A673 (cell line): Measurements from ENCODE around the gene SLC13A5. TPM values are rescaled to one million over a fixed set of nuclear protein-coding genes. Genes with fewer than 3 reads are reported as not detected.

Experiments used
- BruUV-seq: library from RNA; stranded (reverse); fragments of 400-500 nt; replicated peaks from 2 replicates; lab custom pipeline; 2021; lab: Mats Ljungman, UMichigan
- CTCF ChIA-PET: fragments of 300-600 bp; sonication (Branson Sonifier 250); formaldehyde crosslinking; loops from one replicate; lab custom pipeline; 2022; ENCODE audit warnings: antibody characterized with exemption; lab: Charles Lee
- POLR2A ChIA-PET: fragments of 300-600 bp; sonication (Branson Sonifier 250); formaldehyde crosslinking; loops from one replicate; lab custom pipeline; 2022; ENCODE audit warnings: antibody characterized with exemption; ENCODE audit not compliant: low non-redundant PET; lab: Charles Lee
- DNase-seq: peaks from one replicate; pipeline ENCODE4 v3.0.0-alpha.2; 2015; ENCODE audit warnings: low spot score
- H3K27ac ChIP-seq: fragments of 200-600 bp; sonication (generic); 2 replicates; pipeline ENCODE4 v1.5.1; 2016; ENCODE audit warnings: mixed run types, low read depth, mild to moderate bottlenecking, mixed read lengths, antibody characterized with exemption, low read length; ENCODE audit not compliant: poor library complexity, severe bottlenecking
- H3K27me3 ChIP-seq: fragments of 200-600 bp; sonication (generic); replicated peaks from 2 replicates; pipeline ENCODE4 v1.6.1; 2017; ENCODE audit warnings: mixed run types, low read depth, mild to moderate bottlenecking, mixed read lengths, antibody characterized with exemption, low read length; ENCODE audit not compliant: insufficient read depth, poor library complexity
- H3K36me3 ChIP-seq: fragments of 200-600 bp; sonication (generic); 2 replicates; pipeline ENCODE4 v1.6.1; 2016; ENCODE audit warnings: mixed run types, mild to moderate bottlenecking, mixed read lengths, antibody characterized with exemption, low read length; ENCODE audit not compliant: insufficient read depth, poor library complexity, severe bottlenecking
- H3K4me1 ChIP-seq: fragments of 200-600 bp; sonication (generic); 2 replicates; pipeline ENCODE4 v1.6.1; 2017; ENCODE audit warnings: mixed run types, mild to moderate bottlenecking, mixed read lengths, antibody characterized with exemption, low read length; ENCODE audit not compliant: insufficient read depth, poor library complexity, severe bottlenecking
- H3K4me3 ChIP-seq: fragments of 200-600 bp; sonication (generic); 2 replicates; pipeline ENCODE4 v1.5.1; 2016; ENCODE audit warnings: low read depth, mixed run types, mild to moderate bottlenecking, mixed read lengths, low read length; ENCODE audit not compliant: poor library complexity, severe bottlenecking
- H3K9me3 ChIP-seq: fragments of 200-600 bp; sonication (generic); 2 replicates; pipeline ENCODE4 v1.6.1; 2016; ENCODE audit warnings: mixed run types, low read depth, mild to moderate bottlenecking, mixed read lengths, antibody characterized with exemption, low read length; ENCODE audit not compliant: poor library complexity, severe bottlenecking
- EZH2 ChIP-seq: fragments of 200-600 bp; sonication (generic); IDR thresholded peaks from 2 replicates; pipeline ENCODE4 v1.6.1; 2017; ENCODE audit warnings: borderline replicate concordance, low read depth, mild to moderate bottlenecking, mixed read lengths, antibody characterized with exemption, low read length; ENCODE audit not compliant: poor library complexity, severe bottlenecking
- intact Hi-C: fragments of 100-400 bp; cut with micrococcal nuclease; formaldehyde crosslinking; loops from one replicate; pipeline ENCODE4 v1.10.0; 2022; ENCODE audit not compliant: unreplicated experiment
- total RNA-seq: library from RNA; stranded (reverse); gene quantifications from 2 replicates; pipeline ENCODE4 v1.2.3, GENCODE V29; 2021
- TF ChIP-seq, protein P1 (sequence below): fragments of 300-800, 200-600 bp; sonication (generic); conservative IDR thresholded peaks from 2 replicates; pipeline ENCODE4 v1.5.1; 2017; ENCODE audit warnings: low read depth, mild to moderate bottlenecking, antibody characterized with exemption, low read length, moderate library complexity, mixed read lengths

Gene SLC13A5
- total RNA-seq, 1 experiment from 2014 or later = not detected

DNA sequence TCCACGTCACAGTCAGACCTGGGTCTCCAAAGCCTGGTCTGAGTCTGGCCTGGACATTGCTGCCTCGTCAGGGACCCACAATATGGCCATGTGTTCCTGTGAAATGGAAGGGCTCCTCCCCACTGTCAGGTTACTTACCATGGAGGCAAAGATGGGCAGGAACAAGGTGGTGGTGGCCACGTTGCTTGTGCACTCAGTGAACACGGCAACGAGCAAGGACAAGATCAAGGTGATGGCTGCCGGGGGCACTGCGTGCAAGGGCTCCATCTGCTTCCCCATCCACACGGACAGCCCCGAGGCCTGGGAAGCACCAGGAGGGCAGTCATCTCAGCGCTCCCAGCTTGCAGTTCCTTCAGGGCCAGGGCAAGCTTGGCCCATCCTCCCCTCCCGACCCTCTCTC, 22.5 kb downstream of the SLC13A5 start:
- ChIA-PET POLR2A (interaction anchor here (0.6 kb wide), 1 partner anchor 222 kb away, joined by 3 read pairs; no protein-coding TSS in a partner anchor), CTCF (no interaction called here)
- Histone ChIP-seq H3K27ac (no peak overlapping the region), H3K4me3 (no peak overlapping the region), H3K4me1 (no peaks in the 10 kb centered on the region), H3K36me3 (no peaks in the 10 kb centered on the region), H3K9me3 (no peaks in the 10 kb centered on the region), H3K27me3 (peaks cover 23% of the 10 kb centered on the region)
- TF ChIP-seq, protein P1, sequence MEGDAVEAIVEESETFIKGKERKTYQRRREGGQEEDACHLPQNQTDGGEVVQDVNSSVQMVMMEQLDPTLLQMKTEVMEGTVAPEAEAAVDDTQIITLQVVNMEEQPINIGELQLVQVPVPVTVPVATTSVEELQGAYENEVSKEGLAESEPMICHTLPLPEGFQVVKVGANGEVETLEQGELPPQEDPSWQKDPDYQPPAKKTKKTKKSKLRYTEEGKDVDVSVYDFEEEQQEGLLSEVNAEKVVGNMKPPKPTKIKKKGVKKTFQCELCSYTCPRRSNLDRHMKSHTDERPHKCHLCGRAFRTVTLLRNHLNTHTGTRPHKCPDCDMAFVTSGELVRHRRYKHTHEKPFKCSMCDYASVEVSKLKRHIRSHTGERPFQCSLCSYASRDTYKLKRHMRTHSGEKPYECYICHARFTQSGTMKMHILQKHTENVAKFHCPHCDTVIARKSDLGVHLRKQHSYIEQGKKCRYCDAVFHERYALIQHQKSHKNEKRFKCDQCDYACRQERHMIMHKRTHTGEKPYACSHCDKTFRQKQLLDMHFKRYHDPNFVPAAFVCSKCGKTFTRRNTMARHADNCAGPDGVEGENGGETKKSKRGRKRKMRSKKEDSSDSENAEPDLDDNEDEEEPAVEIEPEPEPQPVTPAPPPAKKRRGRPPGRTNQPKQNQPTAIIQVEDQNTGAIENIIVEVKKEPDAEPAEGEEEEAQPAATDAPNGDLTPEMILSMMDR = no peak
- TF ChIP-seq EZH2 = no peak
- intact Hi-C loops = no loop called here
- DNase-seq = no peak
- BruUV-seq = no TSS peak

DNA sequence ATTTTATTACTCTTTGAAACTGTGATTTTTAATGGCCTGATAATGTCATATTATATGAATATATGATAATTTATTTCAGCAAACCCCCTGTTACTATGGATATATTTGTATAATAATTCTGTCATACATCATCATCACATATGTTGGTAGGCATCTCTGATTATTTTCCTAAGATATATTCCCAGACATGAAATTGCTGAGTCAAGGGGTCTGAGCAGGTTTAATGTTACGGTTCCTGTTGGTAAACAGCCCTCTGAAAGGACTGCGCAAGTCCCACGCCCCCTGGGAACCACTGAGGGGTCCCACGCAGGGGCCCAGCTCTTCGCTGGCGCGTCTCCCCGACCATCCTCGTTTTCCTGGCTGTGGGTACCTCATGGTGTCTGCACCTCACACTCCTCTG, 24.2 kb downstream of the SLC13A5 start:
- Histone ChIP-seq H3K27me3 (peaks cover 16% of the 10 kb centered on the region), H3K9me3 (no peaks in the 10 kb centered on the region)

DNA sequence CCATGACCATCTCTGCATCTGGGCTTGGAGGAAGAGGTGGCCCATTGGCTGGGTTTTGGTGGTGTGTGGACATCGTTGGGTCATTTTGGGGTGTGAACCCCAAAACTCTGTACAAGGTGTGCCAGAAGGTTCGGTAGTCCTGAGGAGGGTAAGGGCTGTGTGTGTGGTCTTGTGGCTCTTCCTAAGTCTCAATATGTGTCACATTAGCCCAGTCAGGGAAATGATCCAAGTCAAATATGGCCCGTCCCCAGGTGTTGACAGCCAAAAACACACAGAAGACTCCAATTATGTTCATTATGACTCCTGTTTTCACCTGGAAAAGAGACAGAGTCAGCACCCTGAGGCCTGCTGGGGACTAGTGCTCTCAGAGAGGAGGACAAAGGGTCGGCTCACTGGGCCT, 27.1 kb downstream of the SLC13A5 start:
- no peak for DNase-seq
- no TSS peak for BruUV-seq
- Histone ChIP-seq H3K36me3 (no peaks in the 10 kb centered on the region), H3K27ac (no peak overlapping the region), H3K4me1 (no peaks in the 10 kb centered on the region), H3K4me3 (no peak overlapping the region), H3K27me3 (peaks cover 9% of the 10 kb centered on the region), H3K9me3 (no peaks in the 10 kb centered on the region)
- intact Hi-C loops = no loop called here
- ChIA-PET CTCF (no interaction called here), POLR2A (no interaction called here)
- TF ChIP-seq, protein P1 = no peak
- no peak for TF ChIP-seq EZH2

More for the DNA sequence above, 24.2 kb downstream of the SLC13A5 start:
- H3K4me3 ChIP-seq = no peak overlapping the region
- DNase-seq = no peak
- no peak overlapping the region for H3K27ac ChIP-seq
- no peaks in the 10 kb centered on the region for H3K36me3 ChIP-seq
- no TSS peak for BruUV-seq
- TF ChIP-seq, protein P1 = no peak
- TF ChIP-seq EZH2 = no peak
- no peaks in the 10 kb centered on the region for H3K4me1 ChIP-seq
- intact Hi-C loops = no loop called here
- POLR2A ChIA-PET = no interaction called here
- CTCF ChIA-PET = no interaction called here
